GM21447 (cell line): ENCODE data around the gene NDOR1.

ENCODE experiments used
- ATAC-seq: cut with Tn5 transposase; IDR thresholded peaks from one replicate; pipeline ENCODE4 v1.9.1; 2021; ENCODE audit not compliant: unreplicated experiment

Gene NDOR1

DNA sequence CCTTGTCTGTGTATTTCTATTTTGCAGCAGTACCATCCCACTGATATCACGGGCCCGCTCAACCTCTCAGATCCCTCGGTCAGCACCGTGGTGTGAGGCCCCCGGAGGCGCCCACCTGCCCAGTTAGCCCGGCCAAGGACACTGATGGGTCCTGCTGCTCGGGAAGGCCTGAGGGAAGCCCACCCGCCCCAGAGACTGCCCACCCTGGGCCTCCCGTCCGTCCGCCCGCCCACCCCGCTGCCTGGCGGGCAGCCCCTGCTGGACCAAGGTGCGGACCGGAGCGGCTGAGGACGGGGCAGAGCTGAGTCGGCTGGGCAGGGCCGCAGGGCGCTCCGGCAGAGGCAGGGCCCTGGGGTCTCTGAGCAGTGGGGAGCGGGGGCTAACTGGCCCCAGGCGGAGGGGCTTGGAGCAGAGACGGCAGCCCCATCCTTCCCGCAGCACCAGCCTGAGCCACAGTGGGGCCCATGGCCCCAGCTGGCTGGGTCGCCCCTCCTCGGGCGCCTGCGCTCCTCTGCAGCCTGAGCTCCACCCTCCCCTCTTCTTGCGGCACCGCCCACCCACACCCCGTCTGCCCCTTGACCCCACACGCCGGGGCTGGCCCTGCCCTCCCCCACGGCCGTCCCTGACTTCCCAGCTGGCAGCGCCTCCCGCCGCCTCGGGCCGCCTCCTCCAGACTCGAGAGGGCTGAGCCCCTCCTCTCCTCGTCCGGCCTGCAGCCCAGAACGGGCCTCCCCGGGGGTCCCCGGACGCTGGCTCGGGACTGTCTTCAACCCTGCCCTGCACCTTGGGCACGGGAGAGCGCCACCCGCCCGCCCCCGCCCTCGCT, 37.5 kb upstream of the NDOR1 start:
- no peak for ATAC-seq

GRCh38 chr9:137168573-137168903, 37.0 kb upstream of the NDOR1 start:
- ATAC-seq, result no peak

GRCh38 chr9:137168904-137169856, 36.3 kb upstream of the NDOR1 start:
- no peak for ATAC-seq

GRCh38 chr9:137169896-137170358, 35.6 kb upstream of the NDOR1 start, which contains the start of gene LRRC26:
Gene LRRC26, minus strand, starts transcription at chr9:137170051. Its CDS starts 108 bp downstream, at chr9:137169943.
- ATAC-seq, result no peak

DNA sequence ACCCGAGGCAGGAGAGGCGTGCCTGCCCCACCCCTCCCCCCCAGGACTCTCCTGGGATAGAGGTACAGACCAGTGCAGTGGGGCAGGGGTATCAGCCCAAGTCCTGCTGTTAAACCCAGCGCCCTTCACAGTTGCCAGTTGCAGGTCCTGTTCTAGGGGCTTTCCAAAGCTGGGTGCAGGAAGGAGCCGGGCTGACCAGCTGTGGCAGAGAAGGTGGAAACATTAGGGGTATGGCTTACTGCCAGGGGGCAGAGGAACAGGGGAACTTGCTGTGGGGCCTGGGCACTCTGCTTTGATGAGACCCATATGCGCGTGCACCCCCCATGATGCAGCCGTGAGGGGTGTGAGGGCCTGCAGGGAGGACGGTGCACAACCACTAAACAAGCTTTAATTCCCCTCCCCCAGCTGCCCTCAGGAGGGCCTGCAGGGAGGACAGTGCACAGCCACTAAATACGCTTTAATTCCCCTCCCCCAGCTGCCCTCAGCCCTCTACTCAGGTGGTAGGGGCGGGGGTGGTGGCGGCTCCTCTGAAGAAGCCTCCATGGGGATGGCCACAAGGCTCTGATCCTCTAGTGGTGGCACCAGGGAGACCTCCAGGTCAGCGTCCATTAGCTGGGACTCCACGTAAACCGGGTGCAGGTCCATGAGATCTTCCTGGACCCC, 34.9 kb upstream of the NDOR1 start:
- ATAC-seq, result no peak

DNA sequence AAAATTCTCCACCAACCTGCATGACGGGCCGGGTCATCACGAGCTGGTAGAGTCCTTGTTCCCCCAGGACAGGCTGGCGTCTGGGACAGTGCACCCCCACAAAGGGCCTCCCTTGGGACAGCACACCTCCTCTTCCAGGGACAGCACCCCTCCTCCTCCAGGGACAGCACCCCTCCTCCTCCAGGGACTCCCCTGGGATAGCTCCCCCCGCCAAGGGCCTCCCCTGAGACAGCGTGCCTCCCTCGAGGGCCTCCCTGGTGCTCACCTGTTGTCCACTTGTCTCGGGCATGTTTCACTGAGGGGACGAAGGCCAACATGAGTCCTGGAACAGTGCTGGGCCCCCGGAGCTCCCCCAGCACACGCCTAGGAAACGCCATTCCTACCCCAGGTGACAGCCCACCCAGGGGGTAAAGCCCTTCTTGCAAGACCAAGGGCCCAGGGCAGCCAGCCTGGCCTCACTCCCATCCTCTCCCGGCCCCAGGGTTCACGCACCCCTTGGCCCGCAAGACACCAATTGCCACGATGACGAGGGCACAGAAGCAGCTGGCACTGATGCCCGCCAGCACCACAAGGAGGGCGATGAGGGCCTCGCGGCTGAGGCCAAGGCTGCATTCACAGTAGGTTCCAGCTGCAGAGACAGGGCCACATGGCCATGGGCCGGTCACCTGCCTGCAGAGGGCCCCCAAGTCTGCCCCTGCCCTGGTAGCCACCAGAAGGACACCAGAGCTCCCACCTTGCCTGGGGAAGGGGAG, 34.2 kb upstream of the NDOR1 start:
- ATAC-seq, result no peak

GRCh38 chr9:137172901-137173795, 32.4 kb upstream of the NDOR1 start:
- no peak for ATAC-seq

- ATAC-seq, result no peak
These were observed 31.5 kb upstream of the NDOR1 start for GRCh38 chr9:137173796-137174664.

- no peak for ATAC-seq
These were observed 30.7 kb upstream of the NDOR1 start for GRCh38 chr9:137174722-137175293.

DNA sequence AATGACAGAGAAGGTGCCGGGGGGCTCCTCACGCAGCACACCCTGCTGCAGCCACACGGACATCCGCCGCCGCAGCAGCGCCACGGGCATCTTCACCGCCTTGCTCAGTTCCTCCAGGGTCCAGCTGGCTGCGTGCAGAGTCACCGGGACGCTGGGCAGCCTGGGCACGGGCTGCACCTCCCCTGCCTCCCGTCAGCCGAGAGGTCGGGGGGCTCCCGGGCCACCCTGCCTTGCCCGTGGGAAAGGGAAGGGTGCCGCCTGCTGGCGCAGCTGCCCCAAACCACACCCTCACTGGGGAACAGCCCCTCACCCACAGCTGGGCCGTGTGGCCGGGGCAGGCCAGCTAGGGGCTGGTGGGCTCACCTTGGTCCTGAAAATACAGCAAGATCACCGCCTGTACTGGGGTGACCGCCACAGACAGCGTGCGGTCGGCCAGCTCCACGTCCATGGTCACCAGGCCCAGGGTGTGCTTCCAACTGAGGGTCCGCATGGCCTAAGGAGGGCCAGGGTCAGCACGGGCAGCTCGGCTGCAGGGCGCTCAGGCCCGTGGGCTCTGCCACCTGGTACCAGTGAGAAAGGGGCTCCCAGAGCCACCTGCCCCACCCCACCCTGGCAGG, 30.0 kb upstream of the NDOR1 start:
- ATAC-seq, result no peak

DNA sequence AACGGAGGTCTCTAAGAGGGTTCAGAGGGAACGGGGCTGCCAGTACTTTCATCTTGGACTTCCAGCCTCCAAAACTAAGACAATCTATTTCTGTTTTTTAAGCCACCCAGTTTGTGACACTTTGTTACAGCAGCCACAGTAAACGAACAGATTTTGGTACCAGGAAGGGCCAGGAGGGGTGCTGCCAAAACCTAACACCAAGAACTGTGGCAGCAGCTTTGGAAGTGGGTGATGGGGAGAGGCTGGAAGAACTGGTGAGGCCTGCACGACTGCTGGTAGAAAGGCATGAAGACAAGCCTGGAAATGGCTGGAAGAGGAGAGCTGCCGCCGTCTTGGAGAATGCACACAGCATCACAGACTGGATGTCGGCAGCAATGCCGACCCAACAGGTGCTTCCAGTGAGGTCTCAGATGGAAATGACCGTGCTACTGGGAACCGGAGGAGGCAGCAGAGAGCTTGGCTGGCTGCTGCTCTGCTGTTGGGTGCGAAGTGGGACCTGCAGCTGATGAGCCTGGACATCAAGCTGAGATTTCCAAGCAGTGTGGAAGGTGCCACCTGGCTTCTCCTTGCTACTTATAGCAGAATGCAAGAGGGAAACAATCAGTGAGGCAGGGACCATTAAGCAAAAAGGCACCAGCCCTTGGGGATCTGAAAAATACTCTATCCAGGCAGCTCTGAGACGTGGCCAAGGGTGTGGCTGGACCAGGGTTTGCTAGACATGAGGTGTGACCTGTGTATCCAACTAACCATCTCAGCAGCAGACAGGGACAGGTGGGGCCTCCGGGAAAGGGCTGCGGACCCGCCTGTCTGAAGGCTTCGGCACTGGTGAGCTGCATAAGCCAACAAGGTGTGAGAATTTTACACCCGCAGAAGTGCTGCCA, 29.0 kb upstream of the NDOR1 start:
- no peak for ATAC-seq

- ATAC-seq, result no peak
These were observed 27.1 kb upstream of the NDOR1 start for GRCh38 chr9:137178201-137178938.

DNA sequence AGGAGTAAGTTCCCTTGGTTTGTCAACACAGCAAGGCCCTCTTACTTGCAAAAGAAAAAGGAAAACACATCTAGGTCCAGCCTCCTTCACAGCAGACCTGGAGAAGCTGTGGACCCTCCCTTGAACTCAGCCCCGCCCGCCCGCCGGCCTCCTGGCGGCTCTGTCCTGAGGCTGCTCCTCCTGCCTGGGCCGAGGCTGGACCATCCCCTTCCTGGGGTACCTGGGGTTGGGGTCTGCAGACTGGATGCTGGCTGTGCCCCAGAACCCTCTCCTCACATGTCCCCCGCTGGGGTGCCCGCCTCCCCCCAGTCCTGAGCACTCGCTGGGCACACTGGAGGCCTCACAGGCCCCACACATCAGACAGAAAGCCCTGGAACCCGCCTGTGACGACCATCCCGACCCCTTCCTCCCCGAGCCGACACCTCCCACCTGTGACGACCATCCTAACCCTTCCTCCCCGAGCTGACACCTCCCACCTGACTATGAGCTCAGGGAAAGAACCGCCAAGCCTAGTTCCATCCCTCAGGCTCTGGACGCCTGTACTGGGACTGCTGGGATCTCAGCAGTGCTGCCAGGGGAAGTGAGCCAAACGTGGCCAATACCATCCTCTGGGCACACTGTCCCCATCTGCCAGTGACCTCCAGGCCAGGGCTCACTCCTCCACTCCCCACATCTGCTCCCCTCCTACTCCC, 26.4 kb upstream of the NDOR1 start:
- no peak for ATAC-seq

DNA sequence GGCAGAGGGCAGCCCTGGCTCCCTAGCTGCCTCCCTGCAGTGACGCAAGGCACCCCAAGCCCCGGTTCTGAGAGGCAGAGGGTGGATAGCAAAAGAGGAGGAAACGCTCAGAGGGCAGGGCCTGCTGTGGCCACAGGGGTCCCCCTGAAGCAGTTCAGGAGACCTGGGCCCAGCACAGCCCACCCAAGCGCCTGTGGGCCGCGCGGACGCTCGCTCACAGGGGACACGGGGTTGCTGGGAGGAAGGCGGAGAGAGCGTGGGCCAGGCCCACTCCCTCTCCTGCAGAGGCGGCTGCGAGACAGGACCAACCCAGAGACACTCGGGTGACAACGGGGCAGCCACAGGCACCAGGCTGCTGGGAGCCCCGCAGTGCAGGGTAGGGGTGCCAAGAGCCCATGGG, 25.7 kb upstream of the NDOR1 start:
- ATAC-seq, result no peak

GRCh38 chr9:137180491-137180890, 25.0 kb upstream of the NDOR1 start:
- no peak for ATAC-seq

DNA sequence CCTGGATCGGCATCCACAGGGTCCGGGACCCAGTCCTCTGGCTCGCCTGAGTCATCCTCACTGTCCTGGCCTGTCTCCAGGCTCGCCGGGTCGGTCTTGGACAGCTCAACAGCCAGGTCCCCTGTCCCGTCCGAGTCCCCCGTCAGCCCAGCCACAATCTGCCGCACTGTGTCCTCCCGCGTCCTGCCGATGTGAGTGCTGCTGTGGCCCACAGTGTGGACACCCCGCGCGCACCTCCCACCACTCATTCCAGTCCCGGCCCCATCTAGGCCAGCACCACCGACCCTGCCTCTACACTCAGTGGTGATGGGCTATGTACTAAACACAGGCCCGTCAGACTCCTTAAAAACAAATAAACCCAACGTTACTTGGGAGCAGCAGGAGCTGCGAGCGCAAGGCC, 23.8 kb upstream of the NDOR1 start:
- no peak for ATAC-seq
